Measurements from ENCODE around the gene NPC1.

NPC1 gene
- 41.7 to 92.1 (median 74.0) reads per million in 3 donors for total RNA-seq

GRCh38 chr18:23586249-23587196 is at the start of gene NPC1:
Gene NPC1 (minus strand): TSS chr18:23586506. CDS start chr18:23586343, 163 bp downstream.
- Histone ChIP-seq H3K4me1 (ENCODE audit: control insufficient read depth, insufficient read depth, low read length, poor library complexity, severe bottlenecking) (peaks cover 25% of the 10 kb centered on the region), H3K27ac (ENCODE audit: insufficient read depth, low read length, poor library complexity, severe bottlenecking) (peak within 1 kb of the TSS; percentile 97), H3K9me3 (ENCODE audit: control insufficient read depth, low read length) (no peaks in the 10 kb centered on the region), H3K27me3 (replicated peaks; ENCODE audit: control insufficient read depth, insufficient read depth, low read length, poor library complexity, severe bottlenecking) (no peaks in the 10 kb centered on the region), H3K4me3 (ENCODE audit: insufficient read depth, low read depth, low read length, poor library complexity, severe bottlenecking) (peak within 1 kb of the TSS; percentile 96), H3K36me3 (ENCODE audit: control insufficient read depth, insufficient read depth, low read length) (no peaks in the 10 kb centered on the region)
- DNase-seq: peak; percentile 87 to 88 (median 87)

DNA sequence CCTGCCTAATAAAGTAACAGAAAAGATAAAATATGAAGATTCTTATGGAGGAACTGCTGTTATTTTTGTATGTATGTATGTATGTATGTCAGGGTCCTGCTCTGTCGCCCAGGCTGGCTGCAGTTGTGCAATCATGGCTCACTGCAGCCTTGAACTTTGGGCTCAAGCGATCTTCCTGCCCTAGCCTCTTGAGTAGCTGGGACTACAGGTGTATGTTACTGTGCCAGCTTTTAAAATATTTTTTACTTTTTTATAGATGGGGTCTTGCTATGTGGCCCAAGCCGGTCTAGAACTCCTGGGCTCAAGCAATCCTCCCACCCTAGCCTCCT is 49.7 kb upstream of the NPC1 start:
- H3K4me3 ChIP-seq (ENCODE audit: insufficient read depth, low read depth, low read length, poor library complexity, severe bottlenecking): no peak overlapping the region
- no peaks in the 10 kb centered on the region for H3K9me3 ChIP-seq (ENCODE audit: control insufficient read depth, low read length)
- H3K36me3 ChIP-seq (ENCODE audit: control insufficient read depth, insufficient read depth, low read length): no peaks in the 10 kb centered on the region
- H3K27ac ChIP-seq (ENCODE audit: insufficient read depth, low read length, poor library complexity, severe bottlenecking): no peak overlapping the region
- no peaks in the 10 kb centered on the region for H3K4me1 ChIP-seq (ENCODE audit: control insufficient read depth, insufficient read depth, low read length, poor library complexity, severe bottlenecking)
- no peak for DNase-seq
- no peaks in the 10 kb centered on the region for H3K27me3 ChIP-seq (replicated peaks; ENCODE audit: control insufficient read depth, insufficient read depth, low read length, poor library complexity, severe bottlenecking)

DNA sequence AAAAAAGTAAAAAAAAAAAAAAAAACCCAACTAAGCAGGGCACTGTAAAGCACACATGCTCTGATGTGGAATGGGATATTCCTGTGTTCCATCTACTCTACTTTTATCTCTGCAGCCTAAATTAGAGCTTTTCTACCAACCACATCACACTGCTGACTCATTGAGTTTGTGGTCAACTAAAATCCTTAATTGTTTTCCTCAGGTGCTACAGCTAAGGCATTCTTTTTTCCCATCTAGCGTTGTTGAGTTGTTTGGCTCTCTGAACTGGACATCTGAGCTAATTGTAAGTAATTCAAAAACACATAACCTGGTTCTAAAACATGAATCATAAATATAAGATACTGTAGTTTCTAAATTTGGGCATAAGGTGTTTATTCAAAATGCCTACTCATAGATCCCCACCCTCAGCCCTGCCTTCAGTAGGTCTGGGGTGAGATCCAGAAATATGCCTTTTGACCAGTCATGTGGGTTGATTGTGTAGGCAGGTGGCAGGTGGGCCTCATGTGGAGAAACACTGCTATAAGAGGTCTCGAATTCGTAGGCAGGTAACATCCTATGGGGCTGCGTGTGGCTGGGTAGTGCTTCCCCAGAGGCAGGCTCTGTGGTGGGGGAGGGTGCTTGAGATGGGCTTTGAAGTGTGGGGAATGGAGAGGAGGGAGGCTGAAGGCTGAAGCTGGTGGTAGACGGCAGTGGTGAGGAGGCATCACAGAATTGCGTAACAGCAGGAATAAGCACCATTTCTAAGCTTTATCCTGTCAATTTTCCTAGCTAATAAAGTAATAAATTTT is 49.2 kb upstream of the NPC1 start:
- Histone ChIP-seq H3K36me3 (ENCODE audit: control insufficient read depth, insufficient read depth, low read length) (no peaks in the 10 kb centered on the region), H3K4me3 (ENCODE audit: insufficient read depth, low read depth, low read length, poor library complexity, severe bottlenecking) (no peak overlapping the region), H3K27me3 (replicated peaks; ENCODE audit: control insufficient read depth, insufficient read depth, low read length, poor library complexity, severe bottlenecking) (no peaks in the 10 kb centered on the region), H3K27ac (ENCODE audit: insufficient read depth, low read length, poor library complexity, severe bottlenecking) (no peak overlapping the region), H3K4me1 (ENCODE audit: control insufficient read depth, insufficient read depth, low read length, poor library complexity, severe bottlenecking) (no peaks in the 10 kb centered on the region), H3K9me3 (ENCODE audit: control insufficient read depth, low read length) (no peaks in the 10 kb centered on the region)
- DNase-seq: no peak

DNA sequence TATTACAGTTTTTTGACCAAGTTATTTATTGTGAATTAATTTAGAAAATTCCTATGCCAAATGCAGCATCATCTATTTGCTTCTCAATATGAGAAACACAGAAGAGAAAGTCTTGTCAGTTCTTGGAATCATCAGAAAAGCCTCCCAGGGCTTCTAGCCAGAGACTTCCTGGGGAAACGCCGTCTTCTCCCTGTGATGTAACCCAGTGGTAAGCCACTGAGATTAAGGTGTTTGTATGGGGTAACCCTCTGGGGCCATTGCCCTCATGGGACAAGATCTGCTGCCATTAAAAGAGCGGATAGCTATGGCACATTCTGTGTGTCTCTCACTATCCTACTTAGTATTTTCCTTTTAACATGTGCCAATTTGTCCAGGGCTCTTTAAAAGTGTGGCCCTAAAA is 48.4 kb upstream of the NPC1 start:
- H3K36me3 ChIP-seq (ENCODE audit: control insufficient read depth, insufficient read depth, low read length): no peaks in the 10 kb centered on the region
- H3K9me3 ChIP-seq (ENCODE audit: control insufficient read depth, low read length): no peaks in the 10 kb centered on the region
- no peak for DNase-seq
- H3K27me3 ChIP-seq (replicated peaks; ENCODE audit: control insufficient read depth, insufficient read depth, low read length, poor library complexity, severe bottlenecking): no peaks in the 10 kb centered on the region
- no peak overlapping the region for H3K4me3 ChIP-seq (ENCODE audit: insufficient read depth, low read depth, low read length, poor library complexity, severe bottlenecking)
- H3K27ac ChIP-seq (ENCODE audit: insufficient read depth, low read length, poor library complexity, severe bottlenecking): no peak overlapping the region
- no peaks in the 10 kb centered on the region for H3K4me1 ChIP-seq (ENCODE audit: control insufficient read depth, insufficient read depth, low read length, poor library complexity, severe bottlenecking)

DNA sequence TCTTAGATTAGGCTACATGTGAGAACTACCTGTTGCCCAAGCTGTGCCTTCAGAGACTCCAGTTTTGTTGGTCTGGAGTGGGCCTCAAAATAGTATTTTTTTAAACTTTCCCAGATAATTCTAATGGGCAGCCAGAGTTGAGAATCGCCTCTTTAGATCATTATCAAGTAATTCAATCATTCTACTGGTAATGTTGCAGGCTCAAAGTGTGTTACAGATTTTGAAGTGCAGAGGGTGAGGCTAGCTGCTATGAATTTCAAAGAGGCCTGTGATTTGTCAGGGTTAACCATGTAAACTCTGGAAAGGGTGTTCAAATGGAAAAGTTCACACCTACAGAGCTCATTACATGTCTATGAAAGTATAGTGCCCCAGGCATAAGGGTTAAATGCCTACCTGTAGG is 46.3 kb upstream of the NPC1 start:
- H3K27me3 ChIP-seq (replicated peaks; ENCODE audit: control insufficient read depth, insufficient read depth, low read length, poor library complexity, severe bottlenecking): no peaks in the 10 kb centered on the region
- no peak overlapping the region for H3K4me3 ChIP-seq (ENCODE audit: insufficient read depth, low read depth, low read length, poor library complexity, severe bottlenecking)
- no peaks in the 10 kb centered on the region for H3K9me3 ChIP-seq (ENCODE audit: control insufficient read depth, low read length)
- no peak for DNase-seq
- H3K4me1 ChIP-seq (ENCODE audit: control insufficient read depth, insufficient read depth, low read length, poor library complexity, severe bottlenecking): no peaks in the 10 kb centered on the region
- H3K36me3 ChIP-seq (ENCODE audit: control insufficient read depth, insufficient read depth, low read length): no peaks in the 10 kb centered on the region
- no peak overlapping the region for H3K27ac ChIP-seq (ENCODE audit: insufficient read depth, low read length, poor library complexity, severe bottlenecking)

DNA sequence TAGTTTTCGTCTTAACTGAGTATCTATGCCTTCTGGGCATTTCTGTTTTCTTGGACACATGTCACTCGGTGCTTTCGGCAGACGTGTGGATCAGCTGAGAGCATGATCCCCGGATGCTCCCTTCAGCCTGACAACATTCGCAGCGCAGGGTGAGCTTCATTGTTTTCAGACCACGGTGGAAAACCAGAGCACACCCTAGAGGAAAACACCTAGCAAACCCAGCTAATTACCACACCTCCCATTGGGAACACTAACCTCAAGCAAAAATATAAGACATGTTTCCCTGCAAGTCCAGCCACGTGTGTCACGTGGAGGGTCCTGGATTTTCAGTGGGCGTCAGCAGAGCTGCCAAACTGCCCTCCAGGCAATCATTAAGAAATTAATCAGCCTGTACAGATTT is 45.4 kb upstream of the NPC1 start:
- Histone ChIP-seq H3K9me3 (ENCODE audit: control insufficient read depth, low read length) (no peaks in the 10 kb centered on the region), H3K27ac (ENCODE audit: insufficient read depth, low read length, poor library complexity, severe bottlenecking) (no peak overlapping the region), H3K36me3 (ENCODE audit: control insufficient read depth, insufficient read depth, low read length) (no peaks in the 10 kb centered on the region), H3K27me3 (replicated peaks; ENCODE audit: control insufficient read depth, insufficient read depth, low read length, poor library complexity, severe bottlenecking) (no peaks in the 10 kb centered on the region), H3K4me3 (ENCODE audit: insufficient read depth, low read depth, low read length, poor library complexity, severe bottlenecking) (no peak overlapping the region), H3K4me1 (ENCODE audit: control insufficient read depth, insufficient read depth, low read length, poor library complexity, severe bottlenecking) (no peaks in the 10 kb centered on the region)
- DNase-seq: no peak

DNA sequence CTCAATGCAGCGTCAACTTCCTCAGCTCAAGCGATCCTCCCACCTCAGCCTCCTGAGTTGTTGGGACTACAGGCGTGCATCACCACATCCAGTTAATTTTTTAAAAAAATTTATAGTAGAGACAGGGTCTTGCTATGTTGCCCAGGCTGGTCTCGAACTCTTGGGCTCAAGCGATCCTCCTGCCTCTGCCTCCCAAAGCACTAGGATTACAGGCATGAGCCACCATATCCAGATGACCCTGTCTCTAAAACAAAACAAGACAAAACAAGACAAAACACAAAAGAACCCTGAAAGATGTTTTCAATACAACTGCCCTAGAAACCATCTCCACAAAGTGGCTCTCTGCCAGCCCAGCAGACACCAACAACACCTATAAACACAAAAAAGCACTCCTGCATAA is 45.0 kb upstream of the NPC1 start:
- no peaks in the 10 kb centered on the region for H3K36me3 ChIP-seq (ENCODE audit: control insufficient read depth, insufficient read depth, low read length)
- no peak for DNase-seq
- H3K4me3 ChIP-seq (ENCODE audit: insufficient read depth, low read depth, low read length, poor library complexity, severe bottlenecking): no peak overlapping the region
- H3K9me3 ChIP-seq (ENCODE audit: control insufficient read depth, low read length): no peaks in the 10 kb centered on the region
- no peak overlapping the region for H3K27ac ChIP-seq (ENCODE audit: insufficient read depth, low read length, poor library complexity, severe bottlenecking)
- H3K4me1 ChIP-seq (ENCODE audit: control insufficient read depth, insufficient read depth, low read length, poor library complexity, severe bottlenecking): no peaks in the 10 kb centered on the region
- no peaks in the 10 kb centered on the region for H3K27me3 ChIP-seq (replicated peaks; ENCODE audit: control insufficient read depth, insufficient read depth, low read length, poor library complexity, severe bottlenecking)

- H3K36me3 ChIP-seq (ENCODE audit: control insufficient read depth, insufficient read depth, low read length): no peaks in the 10 kb centered on the region
- no peak overlapping the region for H3K4me3 ChIP-seq (ENCODE audit: insufficient read depth, low read depth, low read length, poor library complexity, severe bottlenecking)
- H3K27ac ChIP-seq (ENCODE audit: insufficient read depth, low read length, poor library complexity, severe bottlenecking): no peak overlapping the region
- no peaks in the 10 kb centered on the region for H3K27me3 ChIP-seq (replicated peaks; ENCODE audit: control insufficient read depth, insufficient read depth, low read length, poor library complexity, severe bottlenecking)
- no peaks in the 10 kb centered on the region for H3K9me3 ChIP-seq (ENCODE audit: control insufficient read depth, low read length)
- DNase-seq: no peak
- no peaks in the 10 kb centered on the region for H3K4me1 ChIP-seq (ENCODE audit: control insufficient read depth, insufficient read depth, low read length, poor library complexity, severe bottlenecking)
Measured at GRCh38 chr18:23629444-23629946, 43.2 kb upstream of the NPC1 start.

GRCh38 chr18:23627970-23628369 is 41.7 kb upstream of the NPC1 start:
- no peak for DNase-seq
- H3K27ac ChIP-seq (ENCODE audit: insufficient read depth, low read length, poor library complexity, severe bottlenecking): no peak overlapping the region

DNA sequence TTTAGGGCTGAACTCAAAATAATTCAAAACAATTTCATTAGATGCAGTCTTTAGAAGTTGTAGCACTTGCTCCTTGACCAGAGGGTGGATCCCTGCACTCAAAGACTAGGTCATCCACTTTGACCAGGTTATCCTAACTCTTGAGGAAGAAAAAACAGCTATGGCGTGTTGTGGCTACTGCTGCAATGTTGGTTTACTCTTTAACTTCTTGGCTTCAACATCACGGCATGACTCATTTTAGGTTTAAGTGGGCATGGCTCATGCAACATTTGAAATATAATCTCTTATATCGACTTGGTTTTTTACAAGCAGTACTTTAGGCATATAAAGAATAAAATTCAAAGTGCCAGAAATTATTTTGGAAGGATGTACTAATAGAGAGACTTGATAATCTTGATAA is 41.0 kb upstream of the NPC1 start:
- H3K36me3 ChIP-seq (ENCODE audit: control insufficient read depth, insufficient read depth, low read length): no peaks in the 10 kb centered on the region
- no peaks in the 10 kb centered on the region for H3K9me3 ChIP-seq (ENCODE audit: control insufficient read depth, low read length)
- no peaks in the 10 kb centered on the region for H3K4me1 ChIP-seq (ENCODE audit: control insufficient read depth, insufficient read depth, low read length, poor library complexity, severe bottlenecking)
- H3K27me3 ChIP-seq (replicated peaks; ENCODE audit: control insufficient read depth, insufficient read depth, low read length, poor library complexity, severe bottlenecking): peaks cover under 1% of the 10 kb centered on the region
- no peak for DNase-seq
- H3K27ac ChIP-seq (ENCODE audit: insufficient read depth, low read length, poor library complexity, severe bottlenecking): no peak overlapping the region
- H3K4me3 ChIP-seq (ENCODE audit: insufficient read depth, low read depth, low read length, poor library complexity, severe bottlenecking): no peak overlapping the region

More at GRCh38 chr18:23627970-23628369, 41.7 kb upstream of the NPC1 start:
- H3K27me3 ChIP-seq (replicated peaks; ENCODE audit: control insufficient read depth, insufficient read depth, low read length, poor library complexity, severe bottlenecking): no peaks in the 10 kb centered on the region
- H3K4me1 ChIP-seq (ENCODE audit: control insufficient read depth, insufficient read depth, low read length, poor library complexity, severe bottlenecking): no peaks in the 10 kb centered on the region
- H3K9me3 ChIP-seq (ENCODE audit: control insufficient read depth, low read length): no peaks in the 10 kb centered on the region
- H3K36me3 ChIP-seq (ENCODE audit: control insufficient read depth, insufficient read depth, low read length): no peaks in the 10 kb centered on the region
- no peak overlapping the region for H3K4me3 ChIP-seq (ENCODE audit: insufficient read depth, low read depth, low read length, poor library complexity, severe bottlenecking)
